Trophoblast cell (in vitro differentiated cells and primary cell): ENCODE results near the gene SPAG5.

ENCODE experiments used
- DNase-seq, 2 donors: peaks; one replicate each; pipeline ENCODE4 v3.0.0-alpha.2; 2016
- H2AFZ ChIP-seq: 2 replicates; pipeline ENCODE4 v1.6.1; 2013; ENCODE audit warnings: low read length, moderate library complexity, mild to moderate bottlenecking; ENCODE audit not compliant: insufficient read depth, poor library complexity
- H2AK5ac ChIP-seq: 2 replicates; pipeline ENCODE4 v1.6.1; 2013; ENCODE audit warnings: mild to moderate bottlenecking, low read length
- H2BK120ac ChIP-seq: 2 replicates; pipeline ENCODE4 v1.6.1; 2013; ENCODE audit warnings: low read length, mild to moderate bottlenecking, moderate library complexity; ENCODE audit not compliant: insufficient read depth, poor library complexity
- H2BK12ac ChIP-seq: 2 replicates; pipeline ENCODE4 v1.6.1; 2013; ENCODE audit warnings: mild to moderate bottlenecking, low read length, moderate library complexity
- H2BK5ac ChIP-seq: 2 replicates; pipeline ENCODE4 v1.6.1; 2013; ENCODE audit warnings: low read length, low read depth, moderate library complexity, mild to moderate bottlenecking; ENCODE audit not compliant: poor library complexity
- H3K14ac ChIP-seq: 2 replicates; pipeline ENCODE4 v1.6.1; 2013; ENCODE audit warnings: mild to moderate bottlenecking, low read length
- H3K18ac ChIP-seq: 2 replicates; pipeline ENCODE4 v1.6.1; 2013; ENCODE audit warnings: mild to moderate bottlenecking, low read length
- H3K23ac ChIP-seq: 2 replicates; pipeline ENCODE4 v1.6.1; 2013; ENCODE audit warnings: low read length
- H3K27ac ChIP-seq: 2 replicates; pipeline ENCODE4 v1.5.1; 2013; ENCODE audit warnings: low read depth, mild to moderate bottlenecking, inconsistent platforms, low read length, moderate library complexity
- H3K27me3 ChIP-seq: 2 replicates; pipeline ENCODE4 v1.6.1; 2013; ENCODE audit warnings: inconsistent platforms, mild to moderate bottlenecking, low read length, moderate library complexity; ENCODE audit not compliant: insufficient read depth
- H3K36me3 ChIP-seq, 2 experiments: 1 replicate in 1 of 2; 2 replicates in 1 of 2; pipeline ENCODE4 v1.6.1; 2013; ENCODE audit warnings: low read length in 2 of 2, mild to moderate bottlenecking in 2 of 2, moderate library complexity in 1 of 2; ENCODE audit not compliant: insufficient read depth in 2 of 2, control insufficient read depth in 1 of 2
- H3K4ac ChIP-seq: 2 replicates; pipeline ENCODE4 v1.6.1; 2013; ENCODE audit warnings: low read depth, mild to moderate bottlenecking, low read length, moderate library complexity
- H3K4me1 ChIP-seq, 2 experiments: 1 replicate in 1 of 2; 2 replicates in 1 of 2; pipeline ENCODE4 v1.6.1; 2013; ENCODE audit warnings: low read length in 2 of 2, mild to moderate bottlenecking in 2 of 2, moderate library complexity in 1 of 2; ENCODE audit not compliant: insufficient read depth in 2 of 2, control insufficient read depth in 1 of 2
- H3K4me2 ChIP-seq: 2 replicates; pipeline ENCODE4 v1.6.1; 2013; ENCODE audit warnings: inconsistent platforms, mild to moderate bottlenecking, low read length, moderate library complexity
- H3K4me3 ChIP-seq: 2 replicates; pipeline ENCODE4 v1.5.1; 2013; ENCODE audit warnings: mild to moderate bottlenecking, low read depth, low read length, inconsistent platforms
- H3K79me1 ChIP-seq: one replicate; pipeline ENCODE4 v1.6.1; 2013; ENCODE audit warnings: low read length
- H3K79me2 ChIP-seq: 2 replicates; pipeline ENCODE4 v1.6.1; 2013; ENCODE audit warnings: low read length, mild to moderate bottlenecking; ENCODE audit not compliant: control insufficient read depth, insufficient read depth, poor library complexity
- H3K9ac ChIP-seq: 2 replicates; pipeline ENCODE4 v1.6.1; 2013; ENCODE audit warnings: mild to moderate bottlenecking, low read length
- H3K9me3 ChIP-seq: 2 replicates; pipeline ENCODE4 v1.6.1; 2013; ENCODE audit warnings: low read depth, mild to moderate bottlenecking, control low read depth, inconsistent platforms, low read length; ENCODE audit not compliant: insufficient read depth
- H4K12ac ChIP-seq: 2 replicates; pipeline ENCODE4 v1.6.1; 2013; ENCODE audit warnings: low read depth, mild to moderate bottlenecking, low read length, moderate library complexity
- H4K8ac ChIP-seq: 2 replicates; pipeline ENCODE4 v1.6.1; 2013; ENCODE audit warnings: low read depth, mild to moderate bottlenecking, low read length, moderate library complexity
- H4K91ac ChIP-seq: one replicate; pipeline ENCODE4 v1.6.1; 2013; ENCODE audit warnings: low read depth, mild to moderate bottlenecking, low read length, moderate library complexity
- whole genome bisulfite sequencing: extraction: QIAGEN DNeasy Blood & Tissue Kit; methylation state at CpG from one replicate; pipeline ENCODE4 v1.1.7; 2013; ENCODE audit warnings: missing lambda C conversion rate; ENCODE audit not compliant: insufficient read length, insufficient coverage; ENCODE audit errors: extremely low coverage; 5-methylcytosine and 5-hydroxymethylcytosine counted together

Gene SPAG5

GRCh38 chr17:28592260-28592659 is 6.6 kb downstream of the SPAG5 start:
- H2BK5ac ChIP-seq, result no peak overlapping the region
- H3K4me3 ChIP-seq, result no peak overlapping the region
- H3K4me1 ChIP-seq, result no peaks in the 10 kb centered on the region
- no peak overlapping the region for H2BK12ac ChIP-seq
- H2AK5ac ChIP-seq, result no peak overlapping the region
- no peak overlapping the region for H3K14ac ChIP-seq
- H3K27me3 ChIP-seq, result no peaks in the 10 kb centered on the region
- H2AFZ ChIP-seq, result no peak overlapping the region
- no peaks in the 10 kb centered on the region for H3K79me1 ChIP-seq
- H3K23ac ChIP-seq, result no peak overlapping the region
- H3K36me3 ChIP-seq, result peaks cover 27 to 39% of the 10 kb centered on the region in 2 experiments
- no peak overlapping the region for H4K12ac ChIP-seq
- no peak for DNase-seq
- H3K4me2 ChIP-seq, result no peak overlapping the region
- H4K91ac ChIP-seq, result no peak overlapping the region
- no peak overlapping the region for H2BK120ac ChIP-seq
- H3K9ac ChIP-seq, result no peak overlapping the region
- no CpG with 5 or more reads among the region's 4 CpGs for WGBS
- H3K27ac ChIP-seq, result no peak overlapping the region
- no peak overlapping the region for H3K4ac ChIP-seq
- no peaks in the 10 kb centered on the region for H3K79me2 ChIP-seq
- no peak overlapping the region for H4K8ac ChIP-seq
- peaks cover 3% of the 10 kb centered on the region for H3K9me3 ChIP-seq
- H3K18ac ChIP-seq, result no peak overlapping the region

DNA sequence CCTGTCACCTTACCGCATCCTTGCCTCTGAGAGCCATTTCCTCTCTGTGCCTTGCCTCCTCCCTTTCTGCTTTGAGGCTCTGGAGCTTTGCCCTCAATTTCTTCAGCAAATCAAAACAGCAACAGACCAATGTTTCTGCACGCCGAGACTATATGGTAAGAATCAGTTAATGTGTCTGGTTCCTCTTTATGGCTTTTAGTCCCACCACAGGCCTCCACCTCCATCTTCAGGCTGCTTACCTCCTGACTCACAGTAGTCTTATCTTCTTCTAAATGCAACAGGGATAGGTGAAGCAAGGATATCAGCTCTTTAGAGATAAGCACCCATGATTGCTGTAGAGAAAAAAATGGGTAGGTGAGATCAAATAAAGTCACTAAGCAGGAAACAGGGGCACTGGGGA is 13.0 kb downstream of the SPAG5 start:
- DNase-seq, result peak in 1 of 2 donors; percentile 39
- H2AK5ac ChIP-seq, result no peak overlapping the region
- no peak overlapping the region for H3K9ac ChIP-seq
- no peak overlapping the region for H4K12ac ChIP-seq
- no peaks in the 10 kb centered on the region for H3K79me2 ChIP-seq
- no peak overlapping the region for H3K18ac ChIP-seq
- no peak overlapping the region for H3K27ac ChIP-seq
- no peak overlapping the region for H2BK120ac ChIP-seq
- no peak overlapping the region for H3K4me2 ChIP-seq
- H3K27me3 ChIP-seq, result no peaks in the 10 kb centered on the region
- H3K23ac ChIP-seq, result no peak overlapping the region
- peaks cover 3% of the 10 kb centered on the region for H3K9me3 ChIP-seq
- no peaks in the 10 kb centered on the region for H3K79me1 ChIP-seq
- H4K8ac ChIP-seq, result no peak overlapping the region
- H2AFZ ChIP-seq, result no peak overlapping the region
- no peak overlapping the region for H3K14ac ChIP-seq
- H2BK12ac ChIP-seq, result no peak overlapping the region
- H3K4ac ChIP-seq, result no peak overlapping the region
- peaks cover 32 to 61% of the 10 kb centered on the region in 2 experiments for H3K36me3 ChIP-seq
- no peak overlapping the region for H3K4me3 ChIP-seq
- H3K4me1 ChIP-seq, result no peaks in the 10 kb centered on the region
- H4K91ac ChIP-seq, result no peak overlapping the region
- no peak overlapping the region for H2BK5ac ChIP-seq
- WGBS, result no CpG with 5 or more reads among the region's 3 CpGs

DNA sequence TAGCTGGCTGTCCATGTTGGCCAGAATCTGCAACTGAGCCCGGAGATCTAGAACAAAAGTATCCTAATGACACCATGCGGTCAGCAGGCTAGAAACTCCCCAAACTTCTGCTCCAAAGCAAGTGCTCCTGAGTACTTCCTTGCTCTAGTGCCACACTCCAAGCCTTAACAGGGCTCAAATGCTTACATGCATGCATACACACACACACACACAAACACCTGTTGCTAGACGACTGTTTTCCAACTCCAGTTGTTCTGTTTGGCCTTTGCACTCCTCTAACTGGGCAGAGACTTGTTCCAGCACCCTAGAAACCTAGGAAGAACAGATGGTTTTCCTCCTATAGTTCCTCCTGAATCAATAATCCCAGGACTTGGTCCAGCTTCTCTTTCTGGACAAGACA is 14.4 kb downstream of the SPAG5 start:
- Histone ChIP-seq H3K9ac (no peak overlapping the region), H2BK120ac (no peak overlapping the region), H3K4me1 (no peaks in the 10 kb centered on the region), H3K4me2 (no peak overlapping the region), H3K27ac (no peak overlapping the region), H3K27me3 (no peaks in the 10 kb centered on the region), H3K9me3 (peaks cover 3% of the 10 kb centered on the region), H3K79me1 (no peaks in the 10 kb centered on the region), H4K8ac (no peak overlapping the region), H3K4ac (no peak overlapping the region), H2BK5ac (no peak overlapping the region), H4K91ac (no peak overlapping the region), H3K23ac (no peak overlapping the region), H3K14ac (no peak overlapping the region), H3K4me3 (no peak overlapping the region), H3K79me2 (no peaks in the 10 kb centered on the region), H4K12ac (no peak overlapping the region), H3K36me3 (peaks cover 31 to 60% of the 10 kb centered on the region in 2 experiments), H2AFZ (no peak overlapping the region), H3K18ac (no peak overlapping the region), H2BK12ac (no peak overlapping the region), H2AK5ac (no peak overlapping the region)
- WGBS, result no CpG with 5 or more reads among the region's 3 CpGs
- DNase-seq, result no peak

DNA sequence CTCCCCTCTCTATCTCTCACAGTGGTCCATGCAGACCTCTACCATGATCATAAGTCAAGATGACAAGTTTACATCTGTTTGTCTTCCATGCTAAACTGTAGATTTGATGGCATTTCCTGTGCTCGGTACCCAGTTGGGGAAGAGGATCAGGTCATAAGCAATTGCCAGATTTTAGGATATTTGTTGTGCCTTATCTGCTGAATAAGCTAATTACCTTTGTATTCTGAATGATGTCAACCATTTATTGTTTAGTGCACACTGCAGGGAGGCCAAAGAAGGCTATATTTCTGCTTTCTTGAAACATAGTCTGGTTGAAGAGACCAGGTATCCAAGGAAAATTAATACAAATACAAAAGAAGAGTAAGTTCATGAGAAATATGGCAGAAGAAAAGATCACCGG is 16.3 kb downstream of the SPAG5 start:
- no peak overlapping the region for H3K4me2 ChIP-seq
- no peaks in the 10 kb centered on the region for H3K4me1 ChIP-seq
- H4K12ac ChIP-seq, result no peak overlapping the region
- WGBS, result no CpG with 5 or more reads among the region's 2 CpGs
- H3K9me3 ChIP-seq, result no peaks in the 10 kb centered on the region
- H3K27me3 ChIP-seq, result no peaks in the 10 kb centered on the region
- peaks cover 40 to 68% of the 10 kb centered on the region in 2 experiments for H3K36me3 ChIP-seq
- no peak overlapping the region for H4K8ac ChIP-seq
- no peak overlapping the region for H3K9ac ChIP-seq
- H2AFZ ChIP-seq, result no peak overlapping the region
- no peak overlapping the region for H4K91ac ChIP-seq
- H3K79me1 ChIP-seq, result no peaks in the 10 kb centered on the region
- DNase-seq, result no peak
- no peaks in the 10 kb centered on the region for H3K79me2 ChIP-seq
- H2BK120ac ChIP-seq, result no peak overlapping the region
- H3K4me3 ChIP-seq, result no peak overlapping the region
- H2BK12ac ChIP-seq, result no peak overlapping the region
- H3K27ac ChIP-seq, result no peak overlapping the region
- H3K14ac ChIP-seq, result no peak overlapping the region
- no peak overlapping the region for H2BK5ac ChIP-seq
- H3K23ac ChIP-seq, result no peak overlapping the region
- no peak overlapping the region for H2AK5ac ChIP-seq
- H3K4ac ChIP-seq, result no peak overlapping the region
- no peak overlapping the region for H3K18ac ChIP-seq
